ENCODE measurements around the gene CTSC. TPM values are rescaled to one million over a fixed set of nuclear protein-coding genes. Genes with fewer than 3 reads are reported as not detected.

The CTSC gene
- total RNA-seq, 1 donor from 2014 or later: 43.9 TPM

DNA sequence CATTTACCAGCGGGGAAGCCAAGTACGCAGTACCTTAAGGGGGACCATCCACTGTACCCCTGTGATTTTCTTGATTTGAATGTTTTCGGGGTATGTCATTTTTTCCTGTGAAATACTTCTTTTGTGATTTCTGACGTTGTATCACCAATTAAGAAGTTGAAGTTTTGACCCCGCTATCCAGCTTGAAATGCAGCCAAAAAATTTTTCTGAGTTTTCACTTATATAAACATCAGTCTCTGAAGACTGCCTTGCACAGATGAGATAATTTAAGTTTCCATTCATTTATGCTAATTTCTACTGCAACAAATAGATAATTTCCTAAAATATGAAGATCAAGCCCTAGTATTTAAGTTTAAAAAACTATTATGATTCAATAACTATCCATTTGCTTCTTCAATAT, 20.0 kb downstream of the CTSC start:
- DNase-seq: no peak

DNA sequence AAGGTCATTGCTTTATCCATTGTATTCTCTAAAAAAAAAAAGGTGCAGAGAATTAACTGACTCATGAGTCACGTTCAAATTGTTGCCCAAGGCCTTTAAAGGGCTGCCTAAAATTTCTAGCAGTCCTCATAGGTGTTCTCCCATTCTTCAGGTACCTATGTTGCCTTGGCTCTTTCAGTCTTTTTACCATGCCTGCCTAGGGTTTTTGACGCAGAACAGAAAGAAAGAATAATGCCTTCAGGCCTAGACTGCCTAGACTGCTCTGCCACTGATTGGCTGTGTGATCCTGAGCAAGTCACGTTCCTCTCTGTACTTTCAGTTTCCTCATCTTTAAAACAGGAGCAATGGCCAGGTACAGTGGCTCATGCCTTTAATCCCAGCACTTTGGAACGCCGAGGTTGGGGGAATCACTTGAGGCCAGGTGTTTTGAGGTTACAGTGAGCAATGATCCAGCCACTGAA, 21.5 kb downstream of the CTSC start:
- no peak for DNase-seq

DNA sequence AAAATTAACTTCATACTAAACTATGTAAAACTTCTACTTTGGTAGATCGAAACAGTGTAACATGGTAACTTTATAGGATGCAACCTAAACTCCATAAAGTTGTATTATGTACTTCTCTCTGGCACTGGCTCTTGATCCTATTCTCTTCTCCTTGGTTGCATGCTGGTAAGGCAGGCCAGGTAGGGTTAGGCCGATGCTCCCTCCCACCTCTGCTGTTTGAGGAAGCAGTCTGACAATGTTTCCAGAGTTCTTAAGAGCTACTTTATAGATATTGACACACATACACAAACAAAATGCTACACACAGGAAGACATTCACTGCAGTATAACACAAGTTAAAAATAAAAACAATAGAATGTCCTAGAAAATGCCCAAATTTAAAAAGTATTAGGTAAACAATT, 22.5 kb downstream of the CTSC start:
- DNase-seq: no peak

DNA sequence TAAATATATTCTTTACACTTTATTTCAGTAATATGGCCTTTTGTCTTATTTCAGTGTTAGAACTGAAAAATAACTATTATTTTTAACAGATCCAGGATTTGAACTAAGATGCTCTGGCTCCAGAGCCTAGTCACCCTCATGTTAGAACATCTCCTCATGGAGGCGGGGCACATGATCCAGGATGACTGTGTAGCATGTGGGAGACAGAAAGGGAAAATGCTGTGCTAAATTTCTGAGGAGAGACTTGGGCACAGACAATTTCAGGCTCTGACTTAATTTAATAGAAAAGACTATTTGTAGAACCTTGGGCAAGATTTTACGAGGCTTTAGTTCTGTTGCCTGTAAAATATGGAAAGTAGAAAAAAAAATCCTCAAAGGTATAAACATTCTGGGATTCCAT, 24.1 kb downstream of the CTSC start:
- no peak for DNase-seq

DNA sequence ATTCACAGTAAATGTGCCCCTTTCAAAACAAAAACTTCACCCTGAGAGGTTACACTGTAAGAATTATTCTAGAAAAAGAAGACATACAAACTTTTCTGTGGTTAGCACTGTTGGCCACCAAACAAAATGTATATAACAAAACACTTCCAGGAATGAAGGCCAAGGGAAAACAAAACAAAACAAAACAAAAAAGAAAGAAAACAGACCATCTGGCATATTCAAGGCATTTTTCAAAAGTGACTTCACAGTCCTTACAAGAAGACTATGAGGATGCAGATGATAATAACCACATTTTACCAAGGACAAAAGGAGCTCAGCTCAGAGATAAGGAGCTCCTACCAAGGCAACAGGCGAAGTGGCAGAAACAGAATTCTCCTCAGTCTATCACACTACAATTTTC, 24.9 kb downstream of the CTSC start:
- DNase-seq: peak; percentile 51

DNA sequence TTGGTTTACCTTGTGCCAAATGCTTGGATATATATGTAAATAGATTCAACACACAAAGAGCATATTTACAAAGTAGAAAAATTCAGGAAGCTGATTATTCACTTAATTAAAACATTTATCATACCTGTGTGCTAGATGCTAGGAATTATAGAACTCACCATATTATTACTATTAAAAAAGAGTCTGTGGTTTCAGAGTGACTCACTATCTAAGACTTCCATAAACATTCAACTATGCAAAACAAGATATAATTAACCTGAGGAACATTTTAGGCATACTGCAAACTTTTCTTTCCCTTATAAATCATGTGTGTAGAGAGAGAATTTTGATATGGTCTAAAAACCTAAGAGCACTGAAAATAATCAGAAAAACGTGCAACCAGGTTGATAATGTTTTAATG, 27.3 kb downstream of the CTSC start:
- DNase-seq: no peak

DNA sequence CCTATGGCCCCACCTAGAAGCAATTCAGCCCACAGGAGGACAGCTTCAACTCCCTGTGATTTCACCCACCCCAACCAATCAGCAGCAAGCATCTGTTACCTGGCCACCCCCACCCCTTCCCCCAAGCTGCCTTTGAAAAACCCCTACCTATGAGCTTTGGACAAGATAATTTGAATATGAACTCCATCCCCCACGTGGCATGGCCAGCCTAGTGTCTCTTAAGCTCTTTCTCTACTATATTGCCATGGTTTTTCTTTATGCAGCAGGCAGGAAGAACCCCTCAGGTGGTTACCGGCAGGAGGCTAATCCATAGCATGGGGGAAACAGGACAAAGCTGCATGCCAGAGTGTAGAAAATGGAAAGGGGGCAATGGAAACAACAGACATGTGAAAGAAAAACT, 29.0 kb downstream of the CTSC start:
- DNase-seq: no peak

DNA sequence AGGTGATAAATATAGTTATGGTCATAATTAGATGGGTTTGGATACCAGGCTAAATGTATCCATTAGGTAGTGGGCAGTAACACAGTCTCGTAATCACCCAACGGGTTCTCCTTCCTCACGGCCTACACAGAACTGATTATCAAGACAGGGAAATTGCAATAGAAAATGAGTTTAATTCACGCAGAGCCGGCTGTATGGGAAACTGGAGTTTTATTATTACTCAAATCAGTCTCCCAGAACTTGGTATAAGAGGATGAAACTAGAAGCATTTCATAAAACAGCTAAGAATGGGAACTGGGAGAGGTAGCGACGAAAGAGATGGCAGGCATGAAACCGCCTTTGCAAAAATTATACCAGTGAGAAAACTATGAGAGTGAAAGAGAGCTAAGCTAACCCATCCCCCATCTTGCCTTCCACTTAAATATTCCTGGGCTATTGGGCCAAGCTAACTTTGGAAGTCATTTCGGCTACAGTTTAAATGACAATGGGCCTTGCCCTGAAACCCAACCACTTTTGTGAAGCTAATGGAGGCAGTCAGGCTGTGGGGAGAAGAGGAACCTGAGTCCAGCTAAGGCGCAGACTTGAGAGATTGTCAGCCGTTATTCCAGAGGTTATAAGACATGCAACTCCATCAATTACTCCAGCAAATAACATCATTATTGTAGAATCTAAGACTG, 29.6 kb downstream of the CTSC start:
- no peak for DNase-seq

DNA sequence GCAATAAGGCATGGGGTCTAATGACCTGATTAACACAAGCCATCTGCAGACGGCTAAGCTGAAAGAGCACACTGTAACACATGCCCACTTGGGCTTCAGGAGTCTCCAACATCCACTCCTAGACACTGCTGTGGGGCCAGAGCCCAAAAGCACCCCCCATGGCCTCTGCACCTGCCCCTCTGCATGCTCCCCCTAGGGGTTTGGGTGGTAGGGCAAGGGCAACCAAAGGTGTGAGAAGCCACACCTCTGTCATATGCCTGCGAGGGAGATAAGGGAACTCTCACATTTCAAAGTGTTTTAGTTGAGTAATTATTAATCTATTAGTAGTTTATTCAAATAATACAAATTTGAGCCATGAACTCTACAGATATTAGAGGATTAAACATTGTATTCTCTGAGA, 30.8 kb downstream of the CTSC start:
- DNase-seq: no peak

DNA sequence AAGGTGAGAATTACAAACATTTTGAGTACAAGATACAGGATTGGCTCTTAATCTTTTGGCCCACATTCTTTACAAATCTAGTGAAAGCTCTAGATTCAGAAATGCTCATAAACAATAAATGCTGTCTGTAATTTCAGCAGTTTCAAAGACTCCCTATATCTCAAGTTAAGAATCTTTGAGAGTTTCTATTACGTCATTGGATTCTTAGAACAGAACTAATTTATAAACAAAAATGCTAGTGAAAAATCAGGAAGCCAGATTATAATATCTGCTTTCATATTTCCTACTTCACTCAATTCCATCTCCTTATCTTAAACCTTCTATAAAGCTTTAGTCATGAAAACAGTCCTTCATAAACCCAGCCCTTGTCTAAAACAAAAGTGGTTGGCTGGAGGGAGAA, 32.1 kb downstream of the CTSC start:
- no peak for DNase-seq

DNA sequence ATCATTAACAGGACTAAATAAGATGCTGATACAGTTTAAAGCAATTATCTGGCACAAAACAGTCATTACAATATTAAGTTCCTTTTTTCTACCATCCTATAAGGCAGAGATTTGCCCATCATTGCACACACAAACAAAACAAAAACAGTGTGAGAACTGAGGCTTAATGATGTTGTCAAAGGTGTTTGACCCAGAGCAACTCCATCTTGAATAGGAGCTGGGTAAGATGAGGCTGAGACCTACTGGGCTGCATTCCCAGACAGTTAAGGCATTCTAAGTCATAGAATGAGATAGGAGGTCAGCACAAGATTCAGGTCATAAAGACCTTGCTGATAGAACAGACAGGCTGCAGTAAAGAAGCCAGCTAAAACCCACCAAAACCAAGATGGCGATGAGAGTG, 33.2 kb downstream of the CTSC start:
- no peak for DNase-seq

DNA sequence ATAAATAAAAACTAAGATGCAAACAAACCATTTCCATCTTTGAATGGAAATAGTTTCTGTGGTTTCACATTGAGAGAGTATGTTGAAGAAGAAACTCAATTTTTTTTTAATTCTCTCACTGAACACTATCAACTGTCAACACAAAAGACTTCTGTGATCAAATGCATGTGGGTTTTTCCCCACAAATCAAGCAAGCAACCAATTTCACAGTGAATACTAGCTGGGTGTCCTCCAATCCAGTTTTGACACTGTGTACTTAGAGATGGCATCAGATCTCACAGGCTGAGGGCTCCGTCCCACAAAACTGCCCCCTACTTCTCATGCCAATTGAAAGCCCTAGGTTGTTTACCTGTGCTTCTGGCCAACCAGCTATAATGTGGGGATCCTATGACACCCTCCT, 34.5 kb downstream of the CTSC start:
- no peak for DNase-seq

DNA sequence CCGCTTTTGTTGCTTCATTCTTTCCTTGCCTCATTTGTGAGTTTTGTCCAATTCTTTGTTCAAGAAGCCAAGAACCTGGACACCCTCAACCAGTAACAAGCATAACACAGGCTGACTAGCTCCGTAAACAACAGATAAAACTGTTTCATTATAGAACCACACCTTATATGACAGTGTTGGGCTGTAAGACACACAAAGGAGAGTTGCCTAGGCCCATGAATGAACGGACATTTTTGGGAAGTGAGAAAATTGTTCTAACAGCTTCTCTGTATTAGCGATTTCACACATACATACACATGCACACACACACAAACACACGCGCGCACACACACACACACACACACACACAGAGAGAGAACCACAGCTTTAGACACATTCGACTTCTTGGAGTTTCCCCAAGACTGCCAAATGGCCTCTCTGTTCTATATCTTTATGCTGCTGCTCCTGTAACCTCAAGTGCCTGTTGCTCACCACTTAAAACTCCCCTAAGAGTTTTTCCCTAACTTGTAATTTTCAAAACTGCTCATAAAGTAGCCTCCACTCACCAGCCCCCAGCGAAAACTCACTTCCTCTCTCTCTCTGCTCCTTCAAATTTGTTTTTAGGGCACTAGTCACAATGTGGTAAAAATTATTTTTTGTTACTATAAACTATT, 35.9 kb downstream of the CTSC start:
- DNase-seq: peak; percentile 65

DNA sequence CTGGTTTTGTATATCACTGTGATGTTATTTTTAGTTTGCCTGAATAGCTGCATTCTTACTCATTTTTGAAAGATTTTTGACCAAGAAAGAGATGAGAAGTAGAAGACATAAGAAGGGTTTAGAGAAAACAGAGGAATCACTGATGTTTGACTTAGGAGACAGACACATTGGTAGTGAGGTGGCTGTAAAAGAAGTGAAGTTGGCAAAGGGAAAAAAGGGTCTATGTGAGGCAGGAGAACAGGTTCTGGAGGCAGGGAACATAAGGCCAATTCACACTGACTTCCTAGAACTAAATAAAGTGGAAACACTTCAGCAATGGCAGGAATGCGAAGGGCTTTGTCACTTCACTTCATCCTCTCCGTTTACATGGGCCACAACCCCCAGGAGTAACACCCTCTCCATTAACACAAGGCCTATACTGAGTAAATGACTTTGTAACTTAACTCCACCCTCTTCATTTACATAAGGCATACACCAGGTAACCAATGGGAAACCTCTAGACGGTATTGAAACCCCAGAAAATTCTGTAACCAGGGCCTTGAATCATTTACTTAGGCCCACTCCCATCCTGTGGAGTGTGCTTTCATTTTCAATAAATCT, 36.5 kb downstream of the CTSC start:
- DNase-seq: no peak

DNA sequence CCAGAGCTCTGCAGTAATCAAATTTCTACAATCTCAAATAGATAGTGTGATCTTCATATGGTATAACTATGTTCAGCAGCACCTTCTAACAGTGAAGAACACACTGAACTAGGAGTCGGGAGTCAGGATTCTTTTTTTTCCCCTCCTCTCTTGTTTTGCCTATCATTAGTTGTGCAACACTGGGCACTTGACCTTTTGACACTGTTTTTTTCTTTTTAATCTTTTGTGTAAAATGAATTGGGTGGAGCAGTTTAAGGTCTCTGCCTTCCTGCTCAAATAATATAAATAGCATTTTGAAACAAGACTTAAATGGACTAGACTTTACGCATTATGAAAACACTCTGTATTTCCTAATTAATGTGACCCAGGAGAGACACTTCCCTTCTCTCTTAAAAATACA, 39.7 kb downstream of the CTSC start:
- no peak for DNase-seq

DNA sequence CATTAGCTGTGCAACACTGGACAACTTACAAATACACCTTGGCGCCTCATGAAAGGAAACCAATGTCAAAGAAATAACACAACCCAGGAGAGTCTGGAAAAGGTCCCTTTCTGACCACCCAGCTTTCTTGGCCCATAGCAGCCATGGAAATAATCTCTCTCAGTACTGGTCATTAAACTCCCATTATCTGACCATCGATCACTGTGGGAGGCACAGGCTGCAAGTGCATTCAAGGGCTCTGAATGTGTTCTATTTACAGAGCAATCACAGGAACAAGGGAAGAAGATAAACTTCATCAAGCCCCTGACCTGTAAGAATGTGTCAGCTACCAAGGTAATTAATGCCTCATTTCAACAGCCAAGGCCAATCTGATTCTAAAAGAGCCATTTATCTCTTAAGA, 40.1 kb downstream of the CTSC start:
- no peak for DNase-seq

DNA sequence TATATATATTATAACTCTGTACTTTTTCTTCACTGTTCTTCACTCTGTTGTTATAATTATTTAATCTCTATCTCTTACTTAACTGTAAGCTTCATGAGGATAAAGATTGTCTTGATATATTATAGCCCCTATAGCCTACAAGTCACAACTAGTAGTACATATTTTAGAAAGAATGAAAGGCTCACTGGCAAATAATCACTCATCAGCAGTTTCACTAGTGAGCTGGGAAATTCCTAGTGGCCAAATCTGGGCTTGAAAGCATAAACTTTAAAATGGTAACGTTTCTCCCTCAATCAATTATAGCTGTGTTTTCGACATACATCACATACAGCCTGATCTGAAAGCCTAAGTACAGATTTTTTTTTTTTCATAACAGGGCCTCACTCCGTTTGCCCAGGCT, 42.5 kb downstream of the CTSC start:
- no peak for DNase-seq

DNA sequence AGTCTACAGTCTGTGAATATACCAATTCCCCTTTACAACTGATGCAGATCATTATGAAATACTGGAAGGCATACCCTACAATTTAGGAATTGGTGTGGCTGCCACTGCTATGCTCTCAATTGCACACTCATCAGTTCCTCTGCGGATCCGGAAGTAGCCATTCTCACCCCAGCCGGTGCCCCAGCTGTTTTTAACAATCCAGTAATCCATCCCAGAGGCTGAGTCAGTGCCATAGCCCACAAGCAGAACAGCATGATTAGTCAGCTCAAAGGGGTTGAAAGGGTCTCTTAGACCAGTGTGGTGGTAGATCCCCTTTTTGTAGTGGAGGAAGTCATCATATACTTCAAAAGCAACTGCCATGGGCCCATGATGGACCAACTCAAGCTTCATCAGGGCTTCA, 43.6 kb downstream of the CTSC start:
- peak; percentile 31 for DNase-seq

DNA sequence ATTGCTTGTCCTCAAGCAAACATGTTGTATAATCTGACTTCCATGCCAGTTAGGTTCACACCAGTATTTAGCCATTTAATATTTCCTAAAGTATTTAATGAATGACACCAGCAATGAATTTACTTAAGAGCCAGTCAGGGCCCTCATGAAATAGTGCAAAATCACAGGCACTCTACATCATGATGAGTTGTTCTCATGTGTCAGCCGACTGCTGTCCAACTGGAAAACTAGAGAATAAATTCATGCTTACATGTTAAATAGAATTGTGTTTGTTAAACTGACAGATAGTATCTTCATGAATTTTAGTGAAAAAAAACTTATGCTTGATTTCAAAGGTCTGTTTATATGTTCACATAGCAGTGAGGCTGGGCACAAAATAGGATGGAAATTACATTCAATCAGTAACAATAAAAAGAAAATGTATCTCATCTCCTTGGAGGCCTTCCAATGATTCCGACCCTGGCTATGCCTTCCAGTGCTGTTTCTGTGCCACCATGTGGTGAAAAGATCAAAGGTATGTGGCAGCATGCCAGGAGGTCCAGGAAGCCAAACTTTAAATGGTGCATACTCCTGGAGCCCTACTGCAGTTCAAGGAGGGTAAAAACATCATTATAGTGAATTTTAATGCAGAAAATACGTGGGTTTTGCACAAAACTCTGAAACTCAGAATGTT, 45.2 kb downstream of the CTSC start:
- DNase-seq: peak; percentile 60

DNA sequence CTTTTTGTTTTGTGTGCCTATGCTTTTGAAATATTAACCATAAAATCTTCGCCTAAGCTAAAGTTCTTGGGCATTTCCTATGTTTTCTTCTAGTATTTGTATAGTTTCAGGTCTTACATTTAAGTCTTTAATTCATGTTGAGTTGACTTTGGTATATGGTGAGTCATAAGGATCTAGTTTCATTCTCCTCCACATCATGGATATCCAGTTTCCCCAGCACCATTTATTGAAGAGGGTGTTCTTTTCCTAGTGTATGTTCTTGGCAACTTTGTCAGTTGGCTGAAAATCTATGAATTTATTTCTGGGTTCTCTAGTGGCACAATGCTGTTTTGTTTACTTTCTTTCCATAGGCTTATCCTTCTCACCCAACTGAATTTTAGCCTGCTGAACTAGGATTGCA, 49.0 kb downstream of the CTSC start:
- no peak for DNase-seq

DNA sequence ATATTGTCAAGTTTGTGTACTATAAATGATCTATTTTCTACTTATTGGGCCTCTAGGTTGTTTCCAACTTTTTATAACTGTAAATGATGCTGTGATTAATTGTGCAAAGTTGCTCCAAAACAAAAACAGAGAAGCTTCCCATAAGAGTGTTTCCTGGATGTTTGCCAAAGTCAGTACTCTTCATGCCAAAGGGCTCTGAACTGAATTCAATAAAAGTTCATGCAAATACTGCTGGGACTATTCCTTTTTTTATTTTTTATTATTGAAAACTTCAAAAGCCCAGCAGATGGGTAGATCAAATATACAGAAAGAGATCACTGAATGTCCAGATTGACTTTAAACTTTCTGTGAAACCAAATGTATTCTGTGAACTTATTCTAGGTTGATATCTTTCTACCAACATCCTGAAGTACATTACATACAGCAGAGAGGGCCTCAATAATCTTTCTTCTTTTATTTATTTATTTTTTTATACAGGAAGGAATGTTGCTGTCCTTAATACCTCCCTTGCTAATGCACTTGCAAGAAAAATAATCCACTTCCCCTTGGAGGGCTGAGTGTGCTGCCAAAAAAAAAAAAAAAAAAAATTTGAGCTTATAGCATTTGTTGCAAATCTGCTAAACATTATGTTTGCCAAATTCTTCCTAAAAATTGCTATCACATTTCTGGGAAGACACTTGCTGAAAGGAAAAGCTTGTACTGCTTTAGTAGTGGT, 53.0 kb downstream of the CTSC start:
- peak; percentile 74 for DNase-seq

DNA sequence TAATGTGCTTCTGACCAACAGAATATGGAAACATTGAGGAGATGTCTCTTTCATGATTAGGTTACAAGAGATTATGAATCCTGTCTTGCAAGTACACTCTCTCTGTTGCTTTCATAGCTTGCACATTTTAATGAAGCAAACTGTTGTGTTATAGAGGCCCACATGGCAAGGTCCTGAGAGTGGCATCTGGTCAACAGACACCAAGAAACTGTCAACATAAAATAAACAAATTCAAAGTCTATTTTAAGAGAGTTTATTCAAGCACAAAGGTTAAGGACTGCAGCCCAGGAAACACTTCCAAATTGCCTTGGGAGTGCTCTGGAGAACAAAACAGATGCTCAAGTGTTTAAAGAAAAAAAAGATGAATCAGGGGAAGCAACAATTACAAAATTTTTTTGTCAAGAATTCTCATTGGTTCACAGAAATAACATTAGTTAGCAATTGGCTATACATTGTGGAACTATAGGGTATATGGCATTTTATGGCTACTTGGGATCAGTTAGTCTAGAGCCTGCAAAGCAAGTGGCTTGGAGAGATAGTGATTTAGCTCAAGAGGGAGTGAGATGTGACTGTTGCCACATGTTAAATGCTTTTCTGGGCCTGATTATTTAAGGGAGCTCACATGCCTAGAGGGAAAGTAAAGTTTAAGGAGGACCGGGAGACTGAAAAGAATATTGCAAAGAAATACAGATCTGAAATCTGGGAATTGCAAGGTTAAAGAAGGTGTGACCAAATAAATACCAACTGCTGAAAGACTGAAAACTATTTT, 54.6 kb downstream of the CTSC start:
- peak; percentile 28 for DNase-seq
